Thyroid gland (tissue), 4 donors: ENCODE results near the gene NEK7. TPM values are rescaled to one million over a fixed set of nuclear protein-coding genes. Genes with fewer than 3 reads are reported as not detected.

Experiments
- DNase-seq, 2 donors: peaks; one replicate each; pipeline ENCODE4 v3.0.0-alpha.2; 2019
- H3K27ac ChIP-seq, 3 donors: fragments of 200-600 bp; sonication (generic); 1 replicate in 2 of 3; 2 replicates in 1 of 3; pipeline ENCODE4 v1.5.1; 2016 to 2019; ENCODE audit warnings: mild to moderate bottlenecking in 1 of 3, moderate library complexity in 1 of 3
- H3K27me3 ChIP-seq: fragments of 200-600 bp; sonication (generic); one replicate; pipeline ENCODE4 v1.5.1; 2019
- H3K36me3 ChIP-seq, 2 donors: fragments of 200-600 bp; sonication (generic); one replicate each; pipeline ENCODE4 v1.5.1; 2016 to 2019
- H3K4me1 ChIP-seq, 2 donors: fragments of 200-600 bp; sonication (generic); one replicate each; pipeline ENCODE4 v1.5.1; 2017 to 2019
- H3K4me3 ChIP-seq, 3 donors: fragments of 200-600 bp; sonication (generic); replicated peaks in 1 of 3; 1 replicate in 2 of 3; 2 replicates in 1 of 3; pipeline ENCODE4 v1.5.1; 2016; ENCODE audit warnings: mild to moderate bottlenecking in 1 of 3
- H3K9me3 ChIP-seq: fragments of 200-600 bp; sonication (generic); one replicate; pipeline ENCODE4 v1.5.1; 2017
- CTCF ChIP-seq, 6 experiments: fragments of 200-600 bp in 3 of 6; fragments of 450-650 bp in 3 of 6; sonication (generic) in 3 of 6; IDR thresholded peaks; one replicate each; pipeline ENCODE4 v1.5.1; 2016 to 2019; ENCODE audit warnings: antibody characterized with exemption in 6 of 6, mild to moderate bottlenecking in 2 of 6, inconsistent platforms in 1 of 6, moderate library complexity in 1 of 6
- POLR2A ChIP-seq, 2 donors: fragments of 450-650 bp; IDR thresholded peaks; one replicate each; pipeline ENCODE4 v1.6.1; 2017; ENCODE audit warnings: antibody characterized with exemption in 2 of 2, mild to moderate bottlenecking in 2 of 2, moderate library complexity in 1 of 2
- WGBS, 2 donors: methylation state at CpG; one replicate each; pipeline ENCODE4 v1.1.5; 2017; 5-methylcytosine and 5-hydroxymethylcytosine counted together
- intact Hi-C: fragments of 100-400 bp; cut with DNase I; formaldehyde crosslinking; loops from one replicate; pipeline ENCODE4 v1.15.1; 2023
- total RNA-seq, 4 donors: library from RNA; depleted of rRNA; stranded (reverse); fragments of >200 nt; gene quantifications; one replicate each; pipeline ENCODE4 v1.2.3, GENCODE V29; 2016

Gene NEK7
- total RNA-seq, 4 donors from 2014 or later = 65.6 to 102 (median 77.7) TPM

- Histone ChIP-seq H3K36me3 (no peaks in the 10 kb centered on the region), H3K4me1 (peaks cover 0 to 18% of the 10 kb centered on the region in 2 donors), H3K4me3 (peak overlapping the region; percentile 69 to 86 (median 75)), H3K9me3 (no peaks in the 10 kb centered on the region), H3K27me3 (no peaks in the 10 kb centered on the region), H3K27ac (peak overlapping the region; percentile 98 to 99 (median 98))
- DNase-seq = no peak
- TF ChIP-seq CTCF (IDR thresholded peaks at IDR 0.05) = no peak
- TF ChIP-seq POLR2A (IDR thresholded peaks at IDR 0.05) = no peak
- 14% methylated on average over 17 of the region's 17 CpGs for WGBS, 2 donors
- intact Hi-C loops = no loop called here
Measured at GRCh38 chr1:198157847-198158725, 1.3 kb downstream of the NEK7 start.

- Histone ChIP-seq H3K4me3 (peak overlapping the region; percentile 13 to 86 (median 69)), H3K27me3 (no peaks in the 10 kb centered on the region), H3K4me1 (peaks cover 0 to 18% of the 10 kb centered on the region in 2 donors), H3K36me3 (no peaks in the 10 kb centered on the region), H3K27ac (peak overlapping the region; percentile 82 to 99 (median 98)), H3K9me3 (no peaks in the 10 kb centered on the region)
- TF ChIP-seq CTCF (IDR thresholded peaks at IDR 0.05) (no peak), POLR2A (IDR thresholded peaks at IDR 0.05) (peak in 1 of 2 donors; percentile 94)
- 0 to 1% methylated on average over 37 of the region's 37 CpGs for WGBS, 2 donors
- intact Hi-C loops = no loop called here
- DNase-seq = peak; percentile 91 to 92
Measured at GRCh38 chr1:198158735-198159589, 2.2 kb downstream of the NEK7 start.

GRCh38 chr1:198160222-198160621, 3.4 kb downstream of the NEK7 start:
- Histone ChIP-seq H3K36me3 (no peaks in the 10 kb centered on the region), H3K4me1 (peaks cover 0 to 18% of the 10 kb centered on the region in 2 donors), H3K9me3 (no peaks in the 10 kb centered on the region), H3K27me3 (no peaks in the 10 kb centered on the region), H3K4me3 (no peak overlapping the region), H3K27ac (peak overlapping the region in 2 of 3 donors; percentile 98 to 99)
- no peak for DNase-seq
- WGBS, 2 donors = 63 to 67% methylated on average over 7 of the region's 7 CpGs
- intact Hi-C loops = no loop called here
- TF ChIP-seq POLR2A (IDR thresholded peaks at IDR 0.05) (no peak), CTCF (IDR thresholded peaks at IDR 0.05) (no peak)

- Histone ChIP-seq H3K27ac (no peak overlapping the region), H3K9me3 (no peaks in the 10 kb centered on the region), H3K36me3 (no peaks in the 10 kb centered on the region), H3K4me3 (no peak overlapping the region), H3K27me3 (no peaks in the 10 kb centered on the region), H3K4me1 (peaks cover 0 to 18% of the 10 kb centered on the region in 2 donors)
- no peak for DNase-seq
- 97 to 99% methylated on average over 4 of the region's 4 CpGs for WGBS, 2 donors
- no peak for TF ChIP-seq POLR2A (IDR thresholded peaks at IDR 0.05)
- no peak for TF ChIP-seq CTCF (IDR thresholded peaks at IDR 0.05)
- intact Hi-C loops = no loop called here
Measured at GRCh38 chr1:198160946-198161614, 4.3 kb downstream of the NEK7 start.
